ENCODE results near the gene ACD. TPM values are rescaled to one million over a fixed set of nuclear protein-coding genes. Genes with fewer than 3 reads are reported as not detected.
"Not testable (repeated sequence)": the region's sequence is repeated elsewhere in the genome, so short reads cannot be mapped to it uniquely, and the experiment has no call there.

The ACD gene
- 31.6 TPM for polyA plus RNA-seq (2013, experiment 1 of 2; ENCODE audit: insufficient read length)
- polyA plus RNA-seq (2013, experiment 2 of 2; ENCODE audit: insufficient read length) = 16.9 TPM

DNA sequence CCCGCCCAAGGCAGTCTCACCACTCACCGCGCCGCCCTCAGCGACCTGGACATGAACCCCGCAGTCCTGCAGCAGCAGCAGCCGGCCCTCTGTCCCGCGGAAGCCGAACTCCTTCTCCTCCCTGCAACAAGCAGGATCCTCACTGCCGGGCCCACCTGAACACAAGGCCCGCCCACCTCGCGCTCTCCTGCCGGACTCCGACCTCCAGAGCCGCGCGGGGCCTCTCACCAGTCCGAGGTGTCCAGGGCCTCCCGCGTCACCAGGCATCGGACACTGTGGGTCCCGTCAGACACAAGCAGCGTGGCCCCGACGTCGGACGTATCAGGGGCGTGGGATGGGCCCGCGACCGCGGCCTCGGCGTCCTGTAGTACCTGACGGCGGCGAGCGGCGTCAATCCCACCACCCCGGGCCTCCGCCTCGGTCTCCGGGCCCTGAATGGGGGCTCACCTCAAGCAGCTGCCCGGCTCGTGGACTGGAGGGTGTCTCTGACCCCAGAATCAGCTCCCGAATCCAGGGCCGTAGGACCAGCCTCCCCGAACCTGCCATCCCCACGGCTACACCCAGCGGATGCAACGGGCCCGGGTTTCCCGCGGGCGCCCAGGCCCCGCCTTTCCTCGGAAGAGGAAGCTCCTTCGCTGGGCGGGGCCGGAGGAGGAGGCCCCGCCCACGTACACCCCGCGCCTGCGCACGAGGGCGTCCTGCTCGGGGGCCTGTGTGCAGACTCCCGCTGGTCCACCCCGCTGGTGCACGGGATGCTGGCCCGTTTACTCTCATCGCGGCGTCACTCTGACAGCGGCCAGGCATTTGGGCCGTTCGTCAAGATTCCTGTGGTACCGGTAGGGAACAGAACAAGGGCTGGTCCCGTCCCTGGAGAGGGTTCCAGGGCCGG is at the start of gene ACD:
Gene ACD, minus strand, starts transcription at position 586 of the 889 bp plus-strand sequence. Its CDS starts 40 bp downstream, at position 546.
- peak; percentile 89 for DNase-seq

GRCh38 chr16:67709050-67709449 is 49.0 kb upstream of the ACD start:
- no peak for DNase-seq

- DNase-seq = no peak
Observed at GRCh38 chr16:67708368-67708771, 48.3 kb upstream of the ACD start.

- DNase-seq = no peak
Observed at GRCh38 chr16:67707790-67708189, 47.7 kb upstream of the ACD start.

DNA sequence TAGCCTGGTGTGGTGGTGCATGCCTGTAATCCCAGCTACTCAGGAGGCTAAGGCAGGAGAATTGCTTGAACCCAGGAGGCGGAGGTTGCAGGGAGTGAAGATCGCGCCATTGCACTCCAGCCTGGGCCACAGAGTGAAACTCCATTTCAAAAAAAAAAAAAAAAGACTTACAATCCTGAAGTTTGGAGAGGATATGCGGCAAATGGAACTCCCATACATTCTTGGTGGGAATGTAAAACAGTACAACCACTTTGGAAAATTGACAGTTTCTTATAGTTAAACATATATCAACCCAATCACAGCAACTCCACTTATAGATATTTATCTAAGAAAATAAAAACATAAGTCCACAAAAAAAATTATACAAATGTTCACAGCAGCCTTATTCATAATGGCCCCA is 47.1 kb upstream of the ACD start:
- no peak for DNase-seq

- DNase-seq = no peak
Observed at GRCh38 chr16:67704110-67704509, 44.0 kb upstream of the ACD start.

DNA sequence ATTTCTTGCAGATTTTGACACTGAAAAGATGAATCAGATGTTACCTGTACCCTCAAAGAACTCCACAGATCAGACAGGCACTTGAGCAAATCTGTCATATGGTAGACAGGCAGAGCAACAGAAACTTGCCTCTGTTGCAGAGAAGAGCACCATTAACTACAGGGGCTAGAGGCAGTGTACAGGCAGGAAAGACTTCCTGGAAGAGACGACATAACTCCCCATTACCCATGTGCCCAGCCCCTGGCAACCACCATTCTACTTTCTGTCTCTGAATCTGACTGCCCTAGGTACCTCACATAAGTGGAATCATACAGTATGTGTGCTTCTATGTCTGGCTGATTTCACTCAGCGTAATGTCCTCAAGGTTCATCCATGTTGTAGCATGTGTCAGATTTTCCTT is 43.6 kb upstream of the ACD start:
- no peak for DNase-seq

DNA sequence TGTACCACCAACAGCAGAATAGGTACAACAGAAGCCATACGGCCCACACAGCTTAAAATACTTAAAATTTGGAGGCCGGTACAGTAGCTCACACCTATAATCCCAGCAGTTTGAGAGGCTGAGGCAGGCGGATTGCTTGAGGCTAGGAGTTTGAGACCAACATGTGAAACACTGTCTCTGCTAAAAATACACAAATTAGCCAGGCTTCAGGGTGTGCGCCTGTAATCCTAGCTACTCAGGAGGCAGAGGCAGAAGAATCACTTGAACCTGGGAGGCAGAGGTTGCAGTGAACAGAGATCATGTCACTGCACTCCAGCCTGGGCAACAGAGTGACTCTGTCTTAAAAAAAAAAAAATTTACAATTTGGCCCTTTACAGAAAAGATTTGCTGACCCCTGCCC is 42.1 kb upstream of the ACD start:
- DNase-seq = no peak

GRCh38 chr16:67701420-67701819 is 41.4 kb upstream of the ACD start:
- no peak for DNase-seq

DNA sequence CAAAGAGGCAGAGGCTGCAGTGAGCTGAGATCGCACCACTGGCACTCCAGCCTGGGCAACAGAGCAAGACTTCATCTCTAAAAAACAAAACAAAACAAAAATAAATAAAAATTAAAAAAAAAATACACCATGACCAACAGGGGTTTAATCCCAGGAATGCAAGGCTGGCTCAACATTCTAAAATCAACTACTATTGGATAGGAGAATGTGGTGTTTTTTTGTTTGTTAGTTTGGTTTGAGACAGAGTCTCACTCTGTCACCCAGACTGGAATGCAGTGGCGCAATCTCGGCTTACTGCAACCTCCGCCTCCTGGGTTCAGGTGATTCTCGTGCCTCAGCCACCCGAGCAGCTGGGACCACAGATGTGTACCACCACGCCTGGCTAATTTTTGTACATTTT is 39.2 kb upstream of the ACD start:
- DNase-seq = no peak

DNA sequence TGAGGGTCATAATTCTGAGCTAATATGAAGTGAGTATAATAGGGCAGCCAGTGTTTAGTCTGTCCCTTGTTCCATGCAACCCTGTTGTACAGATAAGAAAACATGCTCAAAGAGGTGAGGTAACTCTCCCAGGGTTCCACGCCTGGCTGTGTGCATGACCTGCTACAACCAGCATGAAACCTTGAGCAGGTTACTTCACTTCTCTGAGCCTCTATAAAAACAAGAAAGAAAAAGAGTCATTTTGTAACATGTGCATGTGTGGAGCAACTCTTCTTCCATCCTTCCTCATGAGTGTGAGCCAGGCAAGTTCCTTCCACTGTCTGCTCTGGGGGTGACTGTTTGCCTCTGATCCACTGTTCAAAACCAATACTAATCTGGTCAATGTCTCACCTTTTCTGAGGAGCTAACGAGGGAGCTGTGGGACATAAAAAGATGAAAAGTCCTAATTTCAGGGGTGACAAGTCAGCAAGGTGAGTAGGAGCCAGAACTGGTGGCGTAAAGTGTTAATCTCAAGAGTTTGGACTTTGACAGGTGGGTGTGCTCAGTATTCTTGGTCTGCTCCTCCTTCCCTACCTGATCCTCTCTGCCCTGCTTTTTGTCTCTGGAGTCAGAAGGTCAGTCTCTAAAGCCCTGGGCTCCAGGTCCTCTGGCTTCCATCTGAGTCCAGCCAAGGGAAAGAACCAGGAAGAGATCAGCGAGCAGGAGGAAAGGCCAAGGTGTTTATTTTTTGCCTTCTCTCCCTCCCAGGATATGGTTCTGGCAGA is 37.5 kb upstream of the ACD start:
- DNase-seq = no peak

DNA sequence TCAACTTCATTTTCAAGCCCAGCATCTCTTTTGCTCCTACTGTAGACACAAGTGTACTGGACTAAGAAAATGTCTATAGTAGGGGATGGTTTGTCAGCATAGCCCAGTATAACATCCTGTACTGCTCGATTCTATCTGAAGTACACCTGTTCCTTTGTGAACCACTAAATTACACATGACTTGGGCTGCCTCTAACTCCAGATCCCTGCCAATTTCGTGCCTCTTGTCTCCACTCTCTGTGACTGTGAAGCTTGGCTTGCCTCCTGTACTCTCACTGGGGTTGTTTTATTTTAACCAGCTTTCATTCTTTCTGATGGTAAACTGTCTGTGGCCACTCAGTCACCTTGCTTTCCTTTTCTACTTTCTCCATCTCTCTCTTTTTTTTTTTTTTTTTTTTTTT is 34.6 kb upstream of the ACD start:
- no peak for DNase-seq

DNA sequence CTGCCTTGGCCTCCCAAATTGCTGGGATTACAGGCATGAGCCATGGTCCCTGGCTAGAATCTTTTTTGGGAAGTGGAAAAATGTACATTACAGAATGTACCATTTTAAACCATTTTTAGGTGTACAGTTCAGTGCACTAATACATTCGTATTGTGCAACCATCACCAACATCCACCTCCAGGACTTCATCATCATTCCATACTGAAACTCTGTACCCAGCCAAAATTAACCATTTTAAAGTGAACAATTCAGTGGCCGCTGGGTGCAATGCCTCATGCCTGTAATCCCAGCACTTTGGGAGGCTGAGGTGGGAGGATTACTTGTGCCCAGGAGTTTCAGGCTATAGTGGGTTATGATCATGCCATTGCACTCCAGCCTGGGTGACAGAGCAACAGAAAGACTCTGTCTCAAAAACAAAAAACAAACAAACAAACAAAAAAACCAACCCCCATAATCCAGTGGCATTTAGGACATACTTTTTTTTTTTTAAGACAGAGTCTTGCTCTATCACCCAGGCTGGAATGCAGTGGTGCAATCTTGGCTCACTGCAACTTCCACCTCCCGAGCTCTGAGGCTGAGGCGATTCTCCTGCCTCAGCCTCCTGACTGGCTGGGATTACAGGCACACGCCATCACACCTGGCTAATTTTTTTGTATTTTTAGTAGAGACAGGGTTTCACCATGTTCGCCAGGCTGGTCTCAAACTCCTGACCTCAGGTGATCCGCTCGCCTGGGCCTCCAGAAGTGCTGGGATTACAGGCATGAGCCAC is 33.6 kb upstream of the ACD start:
- not testable (repeated sequence) for DNase-seq

DNA sequence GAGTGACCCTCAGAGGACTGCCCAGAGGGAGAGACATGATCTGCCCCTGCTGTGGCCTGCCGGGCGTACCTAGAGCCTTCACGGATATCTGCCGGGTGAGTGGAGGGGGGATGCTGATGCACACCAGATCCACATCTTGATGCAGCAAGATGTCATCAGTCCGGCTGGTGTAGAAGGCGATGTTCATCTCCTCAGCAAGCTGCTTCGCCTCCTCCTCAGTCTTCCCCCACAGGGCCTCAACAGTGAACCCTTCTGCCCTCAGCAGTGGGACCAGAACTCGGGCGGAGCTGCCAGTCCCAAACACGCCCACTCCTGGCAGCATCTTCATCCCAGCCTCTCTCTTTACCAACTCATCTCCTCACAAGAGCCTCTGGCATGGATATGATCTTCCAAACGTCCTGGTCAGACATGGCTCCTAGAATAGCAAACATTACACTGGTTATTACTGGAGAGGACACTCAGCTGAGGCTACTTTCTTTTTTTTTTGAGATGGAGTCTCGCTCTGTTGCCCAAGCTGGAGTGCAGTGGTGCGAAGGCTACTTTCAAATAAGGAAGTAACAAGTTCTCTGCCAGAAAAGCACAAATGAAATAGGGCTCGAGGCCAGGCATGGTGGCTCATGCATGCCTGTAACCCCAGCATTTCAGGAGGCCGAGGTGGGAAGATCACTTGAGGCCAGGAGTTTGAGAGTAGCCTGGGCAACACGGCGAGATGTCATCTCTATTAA is 25.5 kb upstream of the ACD start:
- DNase-seq = no peak

DNA sequence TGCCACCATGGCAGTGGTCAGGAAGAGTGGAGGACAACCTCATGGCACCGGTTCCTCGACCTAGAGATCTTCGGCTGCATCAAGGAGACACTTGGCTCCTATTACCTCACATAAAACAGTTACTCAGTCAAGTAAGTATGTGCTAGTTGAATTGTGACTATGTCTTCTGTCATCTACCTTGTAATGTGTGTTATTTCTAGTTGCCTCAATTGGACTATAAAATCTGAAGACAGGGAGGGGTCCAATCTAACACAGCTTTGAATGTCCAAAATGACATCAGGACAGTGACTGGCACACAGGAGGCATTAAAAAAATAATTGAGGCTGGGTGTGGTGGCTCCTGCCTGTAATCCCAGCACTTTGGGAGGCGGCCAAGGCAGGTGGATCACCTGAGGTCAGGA is 23.7 kb upstream of the ACD start:
- DNase-seq = no peak

GRCh38 chr16:67679935-67680897 is 20.2 kb upstream of the ACD start:
- no peak for DNase-seq

- DNase-seq = no peak
Observed at GRCh38 chr16:67678354-67679023, 18.4 kb upstream of the ACD start.

DNA sequence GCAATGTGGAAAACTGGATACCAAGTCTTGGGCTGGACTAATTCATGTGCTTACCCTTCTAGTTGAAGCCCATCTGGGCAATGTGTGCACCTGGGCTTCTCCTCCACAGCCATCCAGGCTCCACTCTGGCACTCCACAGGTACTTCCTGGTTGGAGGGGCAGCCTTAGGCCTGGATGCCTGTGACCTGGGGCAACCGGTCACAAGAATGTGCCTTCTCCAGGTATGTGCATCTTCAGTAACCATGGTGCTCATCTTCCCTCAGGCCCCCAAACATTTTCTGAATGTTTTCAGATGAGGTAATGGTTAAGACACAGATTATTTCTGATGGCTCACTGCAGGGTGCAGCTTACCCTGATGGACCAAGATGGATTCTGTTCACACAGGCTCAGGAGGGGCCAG is 17.7 kb upstream of the ACD start:
- DNase-seq = no peak

- no peak for DNase-seq
Observed at GRCh38 chr16:67676939-67677338, 16.9 kb upstream of the ACD start.

DNA sequence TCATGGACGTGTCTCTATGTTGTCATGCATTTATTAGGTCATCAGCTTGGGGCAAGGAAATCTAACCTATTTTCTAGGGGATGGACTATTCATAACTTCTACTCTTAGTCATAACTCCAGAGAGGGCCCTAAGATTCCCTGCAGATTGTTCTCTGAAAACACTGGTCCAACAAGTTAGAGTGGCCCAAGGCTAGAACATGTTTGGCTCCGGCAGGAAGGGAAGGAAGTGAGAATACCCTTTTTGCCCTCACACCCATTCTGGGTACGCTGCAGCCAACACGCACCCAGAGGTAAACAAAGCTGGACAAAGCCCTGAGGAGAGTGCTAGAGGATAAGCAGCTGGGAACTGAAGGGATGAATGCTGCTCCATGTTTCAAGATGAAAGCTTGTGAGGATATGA is 16.5 kb upstream of the ACD start:
- DNase-seq = no peak
